ENCODE data around the gene TOMM34.
A peak's percentile ranks its signal among the peaks of the same experiment; 100 is the strongest.

TOMM34 gene

GRCh38 chr20:44909872-44910689 is 50.1 kb downstream of the TOMM34 start, which contains the start of gene PABPC1L:
Gene PABPC1L, plus strand, starts transcription at chr20:44910060. Its CDS starts 84 bp downstream, at chr20:44910144.
- peak; percentile 67 to 86 for DNase-seq (ENCODE audit: low spot score in 2 of 2)
- Histone ChIP-seq H3K9me3 (no peaks in the 10 kb centered on the region), H3K27me3 (ENCODE audit: low read depth) (no peaks in the 10 kb centered on the region), H3K36me3 (replicated peaks) (peaks cover 46% of the 10 kb centered on the region), H3K4me1 (0 out of 2 replicates have a peak, but pooled peaks cover 2% of the 10 kb centered on the region), H3K4me3 (peak within 1 kb of the TSS; percentile 81)
- in situ Hi-C loops (cut with MboI; ENCODE audit: low sequenced_read_pairs), result no loop called here

GRCh38 chr20:44908987-44909871 is 51.0 kb downstream of the TOMM34 start:
- 0 out of 2 replicates have a peak, but pooled peaks cover 2% of the 10 kb centered on the region for H3K4me1 ChIP-seq
- DNase-seq (ENCODE audit: low spot score in 2 of 2), result no peak
- peak overlapping the region; percentile 81 for H3K4me3 ChIP-seq
- H3K9me3 ChIP-seq, result no peaks in the 10 kb centered on the region
- H3K27me3 ChIP-seq (ENCODE audit: low read depth), result no peaks in the 10 kb centered on the region
- in situ Hi-C loops (cut with MboI; ENCODE audit: low sequenced_read_pairs), result no loop called here
- H3K36me3 ChIP-seq (replicated peaks), result peaks cover 46% of the 10 kb centered on the region

- Histone ChIP-seq H3K27me3 (ENCODE audit: low read depth) (no peaks in the 10 kb centered on the region), H3K9me3 (no peaks in the 10 kb centered on the region), H3K36me3 (replicated peaks) (peaks cover 67% of the 10 kb centered on the region), H3K4me1 (no peaks in the 10 kb centered on the region), H3K4me3 (no peak overlapping the region)
- no peak for DNase-seq (ENCODE audit: low spot score in 2 of 2)
- in situ Hi-C loops (cut with MboI; ENCODE audit: low sequenced_read_pairs), result no loop called here
Measured at GRCh38 chr20:44904377-44904776, 55.8 kb downstream of the TOMM34 start.

GRCh38 chr20:44901974-44902373 is 58.2 kb downstream of the TOMM34 start:
- Histone ChIP-seq H3K4me3 (no peak overlapping the region), H3K4me1 (no peaks in the 10 kb centered on the region), H3K9me3 (no peaks in the 10 kb centered on the region), H3K36me3 (replicated peaks) (peaks cover 62% of the 10 kb centered on the region), H3K27me3 (ENCODE audit: low read depth) (no peaks in the 10 kb centered on the region)
- DNase-seq (ENCODE audit: low spot score in 2 of 2), result no peak
- in situ Hi-C loops (cut with MboI; ENCODE audit: low sequenced_read_pairs), result no loop called here

- no peak for DNase-seq (ENCODE audit: low spot score in 2 of 2)
- H3K36me3 ChIP-seq (replicated peaks), result peaks cover 51% of the 10 kb centered on the region
- H3K4me1 ChIP-seq, result no peaks in the 10 kb centered on the region
- H3K4me3 ChIP-seq, result no peak overlapping the region
- no peaks in the 10 kb centered on the region for H3K27me3 ChIP-seq (ENCODE audit: low read depth)
- H3K9me3 ChIP-seq, result no peaks in the 10 kb centered on the region
- in situ Hi-C loops (cut with MboI; ENCODE audit: low sequenced_read_pairs), result no loop called here
Measured at GRCh38 chr20:44900231-44900854, 59.9 kb downstream of the TOMM34 start.

GRCh38 chr20:44897133-44897532 is 63.1 kb downstream of the TOMM34 start:
- Histone ChIP-seq H3K9me3 (no peaks in the 10 kb centered on the region), H3K4me3 (no peak overlapping the region)

GRCh38 chr20:44896583-44896982 is 63.6 kb downstream of the TOMM34 start:
- H3K4me1 ChIP-seq, result peaks cover under 1% of the 10 kb centered on the region; the same call in 1 of the 2 replicates
- peaks cover 15% of the 10 kb centered on the region for H3K36me3 ChIP-seq (replicated peaks)
- no peaks in the 10 kb centered on the region for H3K9me3 ChIP-seq
- no peak overlapping the region for H3K4me3 ChIP-seq
- DNase-seq (ENCODE audit: low spot score in 2 of 2), result no peak
- no peaks in the 10 kb centered on the region for H3K27me3 ChIP-seq (ENCODE audit: low read depth)
- in situ Hi-C loops (cut with MboI; ENCODE audit: low sequenced_read_pairs), result no loop called here

More at GRCh38 chr20:44897133-44897532, 63.1 kb downstream of the TOMM34 start:
- DNase-seq (ENCODE audit: low spot score in 2 of 2), result no peak
- Histone ChIP-seq H3K36me3 (replicated peaks) (peaks cover 19% of the 10 kb centered on the region), H3K4me1 (no peaks in the 10 kb centered on the region), H3K27me3 (ENCODE audit: low read depth) (no peaks in the 10 kb centered on the region)
- in situ Hi-C loops (cut with MboI; ENCODE audit: low sequenced_read_pairs), result no loop called here

- Histone ChIP-seq H3K4me3 (no peak overlapping the region), H3K27me3 (ENCODE audit: low read depth) (no peaks in the 10 kb centered on the region), H3K9me3 (no peaks in the 10 kb centered on the region), H3K36me3 (replicated peaks) (peaks cover 11% of the 10 kb centered on the region), H3K4me1 (peaks cover 5% of the 10 kb centered on the region)
- in situ Hi-C loops (cut with MboI; ENCODE audit: low sequenced_read_pairs), result no loop called here
- DNase-seq (ENCODE audit: low spot score in 2 of 2), result no peak
Measured at GRCh38 chr20:44894959-44895358, 65.2 kb downstream of the TOMM34 start.

Measured in HAP-1 (cell line).